ENCODE data around the gene DDRGK1. TPM values are rescaled to one million over a fixed set of nuclear protein-coding genes. Genes with fewer than 3 reads are reported as not detected.

DDRGK1 gene
- total and polyA plus RNA-seq, 7 experiments from 2014 or later: 39.4 to 60.3 (median 46.6) TPM

- no peak for DNase-seq
- Histone ChIP-seq H3K9me3 (ENCODE audit: control insufficient read depth in 2 of 3, low read length in 3 of 3) (no peaks in the 10 kb centered on the region), H3K27ac (ENCODE audit: low read depth, low read length) (no peak overlapping the region), H3K4me1 (ENCODE audit: control insufficient read depth in 2 of 2, insufficient read depth in 2 of 2, low read length in 2 of 2) (peaks cover 0 to 16% of the 10 kb centered on the region in 2 donors), H3K36me3 (ENCODE audit: control insufficient read depth in 2 of 3, insufficient read depth in 3 of 3, low read length in 3 of 3) (no peaks in the 10 kb centered on the region), H3K27me3 (ENCODE audit: control insufficient read depth in 2 of 2, insufficient read depth in 2 of 2, low read length in 2 of 2) (peaks cover 0 to 27% of the 10 kb centered on the region in 2 donors), H3K4me3 (ENCODE audit: low read length) (no peak overlapping the region)
- ChIA-PET POLR2A (no interaction called here), CTCF (interaction anchor here (1.9 kb wide), 1 partner anchor 22 kb away, joined by 5 read pairs; no protein-coding TSS in a partner anchor)
- Mint-ChIP-seq H3K9me3 (peaks cover 0 to 1% (median 0%) of the 10 kb centered on the region in 11 donors), H3K4me1 (peaks cover 6 to 16% (median 9%) of the 10 kb centered on the region in 7 donors), H3K36me3 (no peaks in the 10 kb centered on the region), H3K27me3 (peaks cover 30 to 75% (median 47%) of the 10 kb centered on the region in 5 donors), H3K27ac (no peak overlapping the region), H3K4me3 (peak overlapping the region; percentile 6 to 97 (median 60))
- ATAC-seq: no peak
- intact Hi-C loops (cut with micrococcal nuclease): no loop called here
Measured at GRCh38 chr20:3240776-3241363, 36.4 kb upstream of the DDRGK1 start.

- peaks cover 0 to 27% of the 10 kb centered on the region in 2 donors for H3K27me3 ChIP-seq (ENCODE audit: control insufficient read depth in 2 of 2, insufficient read depth in 2 of 2, low read length in 2 of 2)
- peak overlapping the region; percentile 83 to 97 (median 92) for H3K4me3 Mint-ChIP-seq
- CTCF ChIA-PET: interaction anchor here (1.9 kb wide), 1 partner anchor 21 kb away, joined by 5 read pairs; no protein-coding TSS in a partner anchor
- peak overlapping the region; percentile 59 for H3K4me3 ChIP-seq (ENCODE audit: low read length)
- DNase-seq (peak in 2 of 9 donors; percentile 8 to 17), ATAC-seq (peak; percentile 17)
- no peaks in the 10 kb centered on the region for H3K36me3 Mint-ChIP-seq
- peaks cover 6 to 16% (median 9%) of the 10 kb centered on the region in 7 donors for H3K4me1 Mint-ChIP-seq
- no peak overlapping the region for H3K27ac ChIP-seq (ENCODE audit: low read depth, low read length)
- H3K27me3 Mint-ChIP-seq: peaks cover 37 to 74% (median 51%) of the 10 kb centered on the region in 5 donors
- peaks cover 0 to 1% (median 0%) of the 10 kb centered on the region in 11 donors for H3K9me3 Mint-ChIP-seq
- no peaks in the 10 kb centered on the region for H3K9me3 ChIP-seq (ENCODE audit: control insufficient read depth in 2 of 3, low read length in 3 of 3)
- intact Hi-C loops (cut with micrococcal nuclease): loop anchor here in 1 of 2 donors (2.0 kb wide), 1 partner anchor 17 kb away; no protein-coding TSS in a partner anchor
- H3K36me3 ChIP-seq (ENCODE audit: control insufficient read depth in 2 of 3, insufficient read depth in 3 of 3, low read length in 3 of 3): no peaks in the 10 kb centered on the region
- peaks cover 0 to 16% of the 10 kb centered on the region in 2 donors for H3K4me1 ChIP-seq (ENCODE audit: control insufficient read depth in 2 of 2, insufficient read depth in 2 of 2, low read length in 2 of 2)
- POLR2A ChIA-PET: interaction anchor here (0.7 to 1.0 kb wide), 2 partner anchors 17 to 24 kb away, joined by 3 to 4 read pairs; no protein-coding TSS in a partner anchor
- peak overlapping the region in 3 of 9 donors; percentile 28 to 65 (median 46) for H3K27ac Mint-ChIP-seq
Measured at GRCh38 chr20:3239867-3240775, 35.6 kb upstream of the DDRGK1 start.

- intact Hi-C loops (cut with micrococcal nuclease): loop anchor here in 1 of 2 donors (2.0 kb wide), 1 partner anchor 16 kb away; no protein-coding TSS in a partner anchor
- H3K4me3 Mint-ChIP-seq: peak within 1 kb of the TSS; percentile 83 to 97 (median 92)
- H3K4me1 ChIP-seq (ENCODE audit: control insufficient read depth in 2 of 2, insufficient read depth in 2 of 2, low read length in 2 of 2): peaks cover 0 to 16% of the 10 kb centered on the region in 2 donors
- H3K27me3 Mint-ChIP-seq: peaks cover 37 to 66% (median 49%) of the 10 kb centered on the region in 5 donors
- ChIA-PET CTCF (interaction anchor here (1.9 kb wide), 1 partner anchor 20 kb away, joined by 5 read pairs; no protein-coding TSS in a partner anchor), POLR2A (interaction anchor here (0.7 to 1.0 kb wide), 2 partner anchors 16 to 25 kb away, joined by 3 to 4 read pairs; no protein-coding TSS in a partner anchor)
- no peaks in the 10 kb centered on the region for H3K36me3 ChIP-seq (ENCODE audit: control insufficient read depth in 2 of 3, insufficient read depth in 3 of 3, low read length in 3 of 3)
- no peaks in the 10 kb centered on the region for H3K36me3 Mint-ChIP-seq
- H3K27me3 ChIP-seq (ENCODE audit: control insufficient read depth in 2 of 2, insufficient read depth in 2 of 2, low read length in 2 of 2): peaks cover 0 to 27% of the 10 kb centered on the region in 2 donors
- peaks cover 6 to 16% (median 8%) of the 10 kb centered on the region in 7 donors for H3K4me1 Mint-ChIP-seq
- peaks cover 0 to 1% (median 0%) of the 10 kb centered on the region in 11 donors for H3K9me3 Mint-ChIP-seq
- DNase-seq: peak in 3 of 9 donors; percentile 22 to 57 (median 34)
- peak within 1 kb of the TSS in 5 of 9 donors; percentile 28 to 77 (median 46) for H3K27ac Mint-ChIP-seq
- peak; percentile 64 for ATAC-seq
- H3K9me3 ChIP-seq (ENCODE audit: control insufficient read depth in 2 of 3, low read length in 3 of 3): no peaks in the 10 kb centered on the region
- no peak within 1 kb of the TSS for H3K27ac ChIP-seq (ENCODE audit: low read depth, low read length)
- H3K4me3 ChIP-seq (ENCODE audit: low read length): peak within 1 kb of the TSS; percentile 59
Measured at GRCh38 chr20:3239026-3239866, 34.8 kb upstream of the DDRGK1 start, which contains the start of gene SLC4A11. Gene SLC4A11, minus strand, starts transcription at chr20:3239190. Its CDS starts 53 bp downstream, at chr20:3239137.

GRCh38 chr20:3238616-3239025, 34.1 kb upstream of the DDRGK1 start:
- DNase-seq (peak in 7 of 9 donors; percentile 31 to 57 (median 45)), ATAC-seq (peak; percentile 61)
- Mint-ChIP-seq H3K27ac (peak overlapping the region in 2 of 9 donors; percentile 18 to 77), H3K4me1 (peaks cover 6 to 16% (median 7%) of the 10 kb centered on the region in 7 donors), H3K9me3 (peaks cover 0 to 1% (median 0%) of the 10 kb centered on the region in 11 donors), H3K27me3 (peaks cover 37 to 62% (median 47%) of the 10 kb centered on the region in 5 donors), H3K4me3 (peak overlapping the region; percentile 74 to 97 (median 82)), H3K36me3 (no peaks in the 10 kb centered on the region)
- Histone ChIP-seq H3K36me3 (ENCODE audit: control insufficient read depth in 2 of 3, insufficient read depth in 3 of 3, low read length in 3 of 3) (no peaks in the 10 kb centered on the region), H3K4me1 (ENCODE audit: control insufficient read depth in 2 of 2, insufficient read depth in 2 of 2, low read length in 2 of 2) (peaks cover 0 to 16% of the 10 kb centered on the region in 2 donors), H3K27ac (ENCODE audit: low read depth, low read length) (no peak overlapping the region), H3K27me3 (ENCODE audit: control insufficient read depth in 2 of 2, insufficient read depth in 2 of 2, low read length in 2 of 2) (peaks cover 0 to 27% of the 10 kb centered on the region in 2 donors), H3K4me3 (ENCODE audit: low read length) (peak overlapping the region; percentile 59), H3K9me3 (ENCODE audit: control insufficient read depth in 2 of 3, low read length in 3 of 3) (no peaks in the 10 kb centered on the region)
- intact Hi-C loops (cut with micrococcal nuclease): loop anchor here in 1 of 2 donors (2.0 kb wide), 1 partner anchor 16 kb away; no protein-coding TSS in a partner anchor
- POLR2A ChIA-PET: no interaction called here
- CTCF ChIA-PET: no interaction called here

GRCh38 chr20:3237958-3238615, 33.6 kb upstream of the DDRGK1 start:
- H3K36me3 ChIP-seq (ENCODE audit: control insufficient read depth in 2 of 3, insufficient read depth in 3 of 3, low read length in 3 of 3): no peaks in the 10 kb centered on the region
- Mint-ChIP-seq H3K4me1 (peaks cover 6 to 16% (median 7%) of the 10 kb centered on the region in 7 donors), H3K9me3 (peaks cover 0 to 1% (median 0%) of the 10 kb centered on the region in 11 donors), H3K36me3 (no peaks in the 10 kb centered on the region), H3K27ac (no peak overlapping the region), H3K4me3 (peak overlapping the region; percentile 42 to 97 (median 78)), H3K27me3 (peaks cover 37 to 60% (median 47%) of the 10 kb centered on the region in 5 donors)
- no peak for DNase-seq
- CTCF ChIA-PET: no interaction called here
- POLR2A ChIA-PET: no interaction called here
- H3K4me3 ChIP-seq (ENCODE audit: low read length): peak overlapping the region; percentile 59
- H3K4me1 ChIP-seq (ENCODE audit: control insufficient read depth in 2 of 2, insufficient read depth in 2 of 2, low read length in 2 of 2): peaks cover 0 to 16% of the 10 kb centered on the region in 2 donors
- intact Hi-C loops (cut with micrococcal nuclease): loop anchor here in 1 of 2 donors (2.0 kb wide), 1 partner anchor 15 kb away; no protein-coding TSS in a partner anchor
- H3K9me3 ChIP-seq (ENCODE audit: control insufficient read depth in 2 of 3, low read length in 3 of 3): no peaks in the 10 kb centered on the region
- H3K27ac ChIP-seq (ENCODE audit: low read depth, low read length): no peak overlapping the region
- ATAC-seq: no peak
- H3K27me3 ChIP-seq (ENCODE audit: control insufficient read depth in 2 of 2, insufficient read depth in 2 of 2, low read length in 2 of 2): peaks cover 0 to 27% of the 10 kb centered on the region in 2 donors

All from naive thymus-derived CD4-positive, alpha-beta T cell (primary cell).